Hepatocyte (in vitro differentiated cells): ENCODE data around the gene GLP2R.

Experiments
- EZH2 ChIP-seq: fragments of 200-600 bp; sonication (generic); IDR thresholded peaks from 2 replicates; pipeline ENCODE4 v1.6.1; 2016; ENCODE audit warnings: antibody characterized with exemption, mild to moderate bottlenecking, borderline replicate concordance
- TF ChIP-seq, protein P1 (sequence below): fragments of 200-600 bp; sonication (generic); IDR thresholded peaks from 2 replicates; pipeline ENCODE4 v1.5.1; 2016; ENCODE audit warnings: antibody characterized with exemption, mild to moderate bottlenecking; ENCODE audit not compliant: poor library complexity

DNA sequence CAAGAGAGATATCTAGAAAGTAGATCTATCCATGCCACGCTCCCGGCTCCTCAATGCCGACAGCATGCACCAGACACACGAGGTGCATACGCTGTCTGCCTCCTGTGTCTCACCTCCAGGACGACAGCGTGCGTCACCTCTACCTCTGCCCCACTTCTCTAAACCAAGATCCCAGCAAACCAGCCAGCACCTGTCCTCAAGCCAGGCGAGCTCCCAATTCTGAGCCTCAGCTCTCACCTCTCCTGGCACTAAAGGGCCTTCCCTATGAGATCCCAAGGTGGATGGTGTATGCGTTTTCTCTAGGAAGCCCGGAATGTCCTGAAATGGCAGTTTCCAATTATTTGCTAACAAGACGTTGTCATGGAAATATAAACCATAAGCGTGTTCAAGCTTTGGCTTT lies 115.6 kb downstream of the GLP2R start:
- TF ChIP-seq, protein P1, sequence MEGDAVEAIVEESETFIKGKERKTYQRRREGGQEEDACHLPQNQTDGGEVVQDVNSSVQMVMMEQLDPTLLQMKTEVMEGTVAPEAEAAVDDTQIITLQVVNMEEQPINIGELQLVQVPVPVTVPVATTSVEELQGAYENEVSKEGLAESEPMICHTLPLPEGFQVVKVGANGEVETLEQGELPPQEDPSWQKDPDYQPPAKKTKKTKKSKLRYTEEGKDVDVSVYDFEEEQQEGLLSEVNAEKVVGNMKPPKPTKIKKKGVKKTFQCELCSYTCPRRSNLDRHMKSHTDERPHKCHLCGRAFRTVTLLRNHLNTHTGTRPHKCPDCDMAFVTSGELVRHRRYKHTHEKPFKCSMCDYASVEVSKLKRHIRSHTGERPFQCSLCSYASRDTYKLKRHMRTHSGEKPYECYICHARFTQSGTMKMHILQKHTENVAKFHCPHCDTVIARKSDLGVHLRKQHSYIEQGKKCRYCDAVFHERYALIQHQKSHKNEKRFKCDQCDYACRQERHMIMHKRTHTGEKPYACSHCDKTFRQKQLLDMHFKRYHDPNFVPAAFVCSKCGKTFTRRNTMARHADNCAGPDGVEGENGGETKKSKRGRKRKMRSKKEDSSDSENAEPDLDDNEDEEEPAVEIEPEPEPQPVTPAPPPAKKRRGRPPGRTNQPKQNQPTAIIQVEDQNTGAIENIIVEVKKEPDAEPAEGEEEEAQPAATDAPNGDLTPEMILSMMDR = no peak
- no peak for TF ChIP-seq EZH2
